ENCODE data around the gene CTNNBIP1.

Gene CTNNBIP1

GRCh38 chr1:9824702-9825089 is 85.4 kb downstream of the CTNNBIP1 start:
- ATAC-seq (no peak), DNase-seq (ENCODE audit: low spot score in 2 of 2) (no peak)
- peaks cover 14% of the 10 kb centered on the region for H3K36me3 Mint-ChIP-seq
- H3K27ac Mint-ChIP-seq, result no peak overlapping the region
- H3K4me3 Mint-ChIP-seq, result peak overlapping the region; percentile 83
- no peaks in the 10 kb centered on the region for H3K9me3 Mint-ChIP-seq
- peaks cover 32% of the 10 kb centered on the region for H3K4me1 Mint-ChIP-seq

- ATAC-seq (peak; percentile 84), DNase-seq (ENCODE audit: low spot score in 2 of 2) (peak; percentile 77 to 90)
- Mint-ChIP-seq H3K4me1 (peaks cover 32% of the 10 kb centered on the region), H3K27ac (peak within 1 kb of the TSS; percentile 72), H3K9me3 (no peaks in the 10 kb centered on the region), H3K4me3 (peak within 1 kb of the TSS; percentile 83), H3K36me3 (peaks cover 16% of the 10 kb centered on the region)
Measured at GRCh38 chr1:9823943-9824701, 85.9 kb downstream of the CTNNBIP1 start, which contains the start of gene CLSTN1. Gene CLSTN1, minus strand, starts transcription at chr1:9823965. Its CDS starts 232 bp downstream, at chr1:9823733.

- ATAC-seq (peak; percentile 50), DNase-seq (ENCODE audit: low spot score in 2 of 2) (no peak)
- H3K9me3 Mint-ChIP-seq, result no peaks in the 10 kb centered on the region
- peaks cover 20% of the 10 kb centered on the region for H3K36me3 Mint-ChIP-seq
- peaks cover 32% of the 10 kb centered on the region for H3K4me1 Mint-ChIP-seq
- H3K27ac Mint-ChIP-seq, result no peak overlapping the region
- peak overlapping the region; percentile 83 for H3K4me3 Mint-ChIP-seq
Measured at GRCh38 chr1:9823693-9823942, 86.5 kb downstream of the CTNNBIP1 start.

- Mint-ChIP-seq H3K4me1 (peaks cover 32% of the 10 kb centered on the region), H3K36me3 (peaks cover 20% of the 10 kb centered on the region), H3K27ac (peak overlapping the region; percentile 72), H3K4me3 (peak overlapping the region; percentile 83), H3K9me3 (no peaks in the 10 kb centered on the region)
- peak; percentile 34 for ATAC-seq
- peak in 1 of 2 donors; percentile 62 for DNase-seq (ENCODE audit: low spot score in 2 of 2)
Measured at GRCh38 chr1:9822897-9823692, 87.0 kb downstream of the CTNNBIP1 start.

GRCh38 chr1:9822490-9822889 is 87.6 kb downstream of the CTNNBIP1 start:
- H3K4me1 Mint-ChIP-seq, result peaks cover 32% of the 10 kb centered on the region
- peaks cover 20% of the 10 kb centered on the region for H3K36me3 Mint-ChIP-seq
- peak overlapping the region; percentile 83 for H3K4me3 Mint-ChIP-seq
- H3K27ac Mint-ChIP-seq, result peak overlapping the region; percentile 72
- DNase-seq (ENCODE audit: low spot score in 2 of 2) (no peak), ATAC-seq (no peak)
- H3K9me3 Mint-ChIP-seq, result no peaks in the 10 kb centered on the region

- no peaks in the 10 kb centered on the region for H3K9me3 Mint-ChIP-seq
- no peak overlapping the region for H3K27ac Mint-ChIP-seq
- peak overlapping the region; percentile 83 for H3K4me3 Mint-ChIP-seq
- peaks cover 32% of the 10 kb centered on the region for H3K4me1 Mint-ChIP-seq
- no peak for DNase-seq (ENCODE audit: low spot score in 2 of 2)
- ATAC-seq, result no peak
- peaks cover 20% of the 10 kb centered on the region for H3K36me3 Mint-ChIP-seq
Measured at GRCh38 chr1:9821710-9822109, 88.4 kb downstream of the CTNNBIP1 start.

GRCh38 chr1:9820521-9820920 is 89.5 kb downstream of the CTNNBIP1 start:
- no peak overlapping the region for H3K4me3 Mint-ChIP-seq
- no peak overlapping the region for H3K27ac Mint-ChIP-seq
- peaks cover 20% of the 10 kb centered on the region for H3K36me3 Mint-ChIP-seq
- ATAC-seq (no peak), DNase-seq (ENCODE audit: low spot score in 2 of 2) (no peak)
- H3K4me1 Mint-ChIP-seq, result peaks cover 35% of the 10 kb centered on the region
- no peaks in the 10 kb centered on the region for H3K9me3 Mint-ChIP-seq

- DNase-seq (ENCODE audit: low spot score in 2 of 2) (no peak), ATAC-seq (no peak)
- Mint-ChIP-seq H3K4me1 (peaks cover 23% of the 10 kb centered on the region), H3K9me3 (no peaks in the 10 kb centered on the region), H3K4me3 (no peak overlapping the region), H3K36me3 (peaks cover 20% of the 10 kb centered on the region), H3K27ac (no peak overlapping the region)
Measured at GRCh38 chr1:9817734-9818133, 92.3 kb downstream of the CTNNBIP1 start.

GRCh38 chr1:9816199-9816598 is 93.9 kb downstream of the CTNNBIP1 start:
- ATAC-seq, result no peak
- DNase-seq (ENCODE audit: low spot score in 2 of 2), result no peak
- Mint-ChIP-seq H3K36me3 (peaks cover 18% of the 10 kb centered on the region), H3K27ac (no peak overlapping the region), H3K4me1 (peaks cover 13% of the 10 kb centered on the region), H3K4me3 (no peak overlapping the region), H3K9me3 (no peaks in the 10 kb centered on the region)

- no peak overlapping the region for H3K4me3 Mint-ChIP-seq
- no peak for ATAC-seq
- H3K27ac Mint-ChIP-seq, result no peak overlapping the region
- H3K9me3 Mint-ChIP-seq, result no peaks in the 10 kb centered on the region
- peaks cover 13% of the 10 kb centered on the region for H3K4me1 Mint-ChIP-seq
- H3K36me3 Mint-ChIP-seq, result peaks cover 15% of the 10 kb centered on the region
- DNase-seq (ENCODE audit: low spot score in 2 of 2), result no peak
Measured at GRCh38 chr1:9815150-9815549, 94.9 kb downstream of the CTNNBIP1 start.

- DNase-seq (ENCODE audit: low spot score in 2 of 2), result no peak
- Mint-ChIP-seq H3K9me3 (no peaks in the 10 kb centered on the region), H3K4me1 (peaks cover 18% of the 10 kb centered on the region), H3K36me3 (peaks cover 11% of the 10 kb centered on the region), H3K4me3 (no peak overlapping the region), H3K27ac (no peak overlapping the region)
- ATAC-seq, result no peak
Measured at GRCh38 chr1:9814619-9815018, 95.5 kb downstream of the CTNNBIP1 start.

GRCh38 chr1:9811239-9811966 is 98.7 kb downstream of the CTNNBIP1 start:
- H3K9me3 Mint-ChIP-seq, result no peaks in the 10 kb centered on the region
- peaks cover 40% of the 10 kb centered on the region for H3K4me1 Mint-ChIP-seq
- DNase-seq (ENCODE audit: low spot score in 2 of 2) (no peak), ATAC-seq (no peak)
- H3K4me3 Mint-ChIP-seq, result no peak overlapping the region
- no peak overlapping the region for H3K27ac Mint-ChIP-seq
- peaks cover 5% of the 10 kb centered on the region for H3K36me3 Mint-ChIP-seq

- H3K9me3 Mint-ChIP-seq, result no peaks in the 10 kb centered on the region
- DNase-seq (ENCODE audit: low spot score in 2 of 2) (no peak), ATAC-seq (no peak)
- H3K4me1 Mint-ChIP-seq, result peaks cover 34% of the 10 kb centered on the region
- H3K4me3 Mint-ChIP-seq, result no peak overlapping the region
- peaks cover 5% of the 10 kb centered on the region for H3K36me3 Mint-ChIP-seq
- peak overlapping the region; percentile 80 for H3K27ac Mint-ChIP-seq
Measured at GRCh38 chr1:9809100-9809510, 101.0 kb downstream of the CTNNBIP1 start.

- no peak for ATAC-seq
- Mint-ChIP-seq H3K4me1 (peaks cover 34% of the 10 kb centered on the region), H3K27ac (no peak overlapping the region), H3K4me3 (no peak overlapping the region), H3K9me3 (no peaks in the 10 kb centered on the region), H3K36me3 (peaks cover under 1% of the 10 kb centered on the region)
- DNase-seq (ENCODE audit: low spot score in 2 of 2), result no peak
Measured at GRCh38 chr1:9808459-9808858, 101.6 kb downstream of the CTNNBIP1 start.

GRCh38 chr1:9807541-9807940 is 102.5 kb downstream of the CTNNBIP1 start:
- ATAC-seq, result no peak
- no peak for DNase-seq (ENCODE audit: low spot score in 2 of 2)
- Mint-ChIP-seq H3K4me3 (no peak overlapping the region), H3K9me3 (no peaks in the 10 kb centered on the region), H3K4me1 (peaks cover 34% of the 10 kb centered on the region), H3K27ac (peak overlapping the region; percentile 50), H3K36me3 (no peaks in the 10 kb centered on the region)
